BLaER1 treated with 17β-estradiol and CSF1 and Interleukin-3, amounts not matched to agents 10 nM and 100 nM (cell line): Measurements from ENCODE around the gene ALAS1.
A peak's percentile ranks its signal among the peaks of the same experiment; 100 is the strongest.

Source experiments
- H3K27ac ChIP-seq, 11 experiments: shearing (Covaris generic); formaldehyde crosslinking; 2 replicates each; pipeline ENCODE4 v1.8.1; 2022
- H3K27me3 ChIP-seq, 11 experiments: shearing (Covaris generic); formaldehyde crosslinking; 2 replicates each; pipeline ENCODE4 v1.8.1; 2022
- H3K36me3 ChIP-seq, 11 experiments: shearing (Covaris generic); formaldehyde crosslinking; 2 replicates each; pipeline ENCODE4 v1.8.1; 2022
- H3K4me1 ChIP-seq, 10 experiments: shearing (Covaris generic); formaldehyde crosslinking; 2 replicates each; pipeline ENCODE4 v1.8.1; 2022
- H3K4me2 ChIP-seq, 11 experiments: shearing (Covaris generic); formaldehyde crosslinking; 2 replicates each; pipeline ENCODE4 v1.8.1; 2022
- H3K4me3 ChIP-seq, 10 experiments: shearing (Covaris generic); formaldehyde crosslinking; 2 replicates each; pipeline ENCODE4 v1.8.1; 2022
- H3K9ac ChIP-seq, 11 experiments: shearing (Covaris generic); formaldehyde crosslinking; 2 replicates each; pipeline ENCODE4 v1.8.1; 2022
- H3K9me3 ChIP-seq, 11 experiments: shearing (Covaris generic); formaldehyde crosslinking; replicated peaks in 1 of 11; 2 replicates each; pipeline ENCODE4 v1.8.1; 2022
- H4K20me1 ChIP-seq, 11 experiments: shearing (Covaris generic); formaldehyde crosslinking; 2 replicates each; pipeline ENCODE4 v1.8.1; 2022
- Cebpa-rat ChIP-seq, 11 experiments: shearing (Covaris generic); IDR thresholded peaks; 2 replicates each; pipeline ENCODE4 v1.8.1; 2022

ALAS1 gene

DNA sequence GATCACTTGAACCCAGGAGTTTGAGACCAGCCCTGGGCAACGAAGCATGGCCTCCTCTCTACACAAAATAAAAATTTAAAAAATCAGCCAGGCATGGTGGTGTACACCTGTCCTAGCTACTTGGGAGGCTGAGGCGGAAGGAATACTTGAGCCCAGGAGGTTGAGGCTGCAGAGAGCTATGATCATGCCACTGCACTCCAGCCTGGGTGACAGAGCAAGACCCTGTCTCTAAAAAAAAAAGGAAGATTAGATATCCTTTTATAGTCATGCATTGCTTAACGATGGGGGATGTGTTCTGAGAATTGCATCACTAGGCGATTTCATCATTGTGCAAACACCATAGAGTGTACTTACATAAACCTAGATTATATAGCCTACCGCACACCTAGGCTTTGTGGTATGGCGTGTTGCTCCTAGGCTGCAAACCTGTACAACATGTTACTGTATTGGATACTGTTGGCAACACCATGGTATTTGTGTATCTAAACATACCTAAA lies 12.6 kb downstream of the ALAS1 start:
- peak overlapping the region in 4 of 11 experiments; percentile 12 to 49 (median 30); a peak in 6 of 22 replicates for H3K4me2 ChIP-seq
- no peaks in the 10 kb centered on the region for H3K9me3 ChIP-seq
- TF ChIP-seq Cebpa-rat (IDR thresholded peaks at IDR 0.05) = peak in 1 of 11 experiments; percentile 47; a peak in 1 of 22 replicates
- peak overlapping the region in 2 of 11 experiments; percentile 5 to 32; a peak in 4 of 22 replicates for H3K27ac ChIP-seq
- peaks cover 0 to 40% (median 13%) of the 10 kb centered on the region in 10 experiments; a peak in 14 of 20 replicates for H3K4me1 ChIP-seq
- H4K20me1 ChIP-seq = peaks cover 0 to 96% (median 29%) of the 10 kb centered on the region in 11 experiments; a peak in 13 of 22 replicates
- no peak overlapping the region for H3K9ac ChIP-seq
- H3K27me3 ChIP-seq = no peaks in the 10 kb centered on the region
- H3K4me3 ChIP-seq = no peak overlapping the region
- peaks cover 98 to 100% (median 100%) of the 10 kb centered on the region in 11 experiments for H3K36me3 ChIP-seq

DNA sequence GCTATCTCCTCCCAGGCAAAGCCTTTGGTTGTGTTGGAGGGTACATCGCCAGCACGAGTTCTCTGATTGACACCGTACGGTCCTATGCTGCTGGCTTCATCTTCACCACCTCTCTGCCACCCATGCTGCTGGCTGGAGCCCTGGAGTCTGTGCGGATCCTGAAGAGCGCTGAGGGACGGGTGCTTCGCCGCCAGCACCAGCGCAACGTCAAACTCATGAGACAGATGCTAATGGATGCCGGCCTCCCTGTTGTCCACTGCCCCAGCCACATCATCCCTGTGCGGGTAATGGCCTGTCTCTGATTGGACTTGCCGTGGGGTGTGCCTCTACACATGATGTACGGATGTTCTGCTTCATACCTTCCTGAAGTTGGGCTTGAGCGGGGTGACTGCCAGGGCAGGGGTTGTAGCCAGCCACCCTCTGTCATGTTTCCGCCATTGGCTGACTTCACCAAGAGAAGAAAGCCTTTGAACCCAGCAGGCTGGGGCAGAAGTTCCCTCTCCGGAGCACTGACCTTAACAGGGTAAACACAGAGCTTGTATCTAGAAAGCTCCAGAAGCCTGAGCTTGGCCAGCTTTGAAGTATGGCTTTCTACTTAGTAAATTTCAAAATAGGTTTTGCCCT lies 13.4 kb downstream of the ALAS1 start:
- no peak overlapping the region for H3K9ac ChIP-seq
- H4K20me1 ChIP-seq = peaks cover 0 to 97% (median 28%) of the 10 kb centered on the region in 11 experiments; a peak in 13 of 22 replicates
- no peaks in the 10 kb centered on the region for H3K27me3 ChIP-seq
- no peaks in the 10 kb centered on the region for H3K9me3 ChIP-seq
- H3K4me3 ChIP-seq = no peak overlapping the region
- peaks cover 96 to 100% (median 98%) of the 10 kb centered on the region in 11 experiments for H3K36me3 ChIP-seq
- peaks cover 3 to 48% (median 21%) of the 10 kb centered on the region in 10 experiments for H3K4me1 ChIP-seq
- H3K27ac ChIP-seq = peak overlapping the region in 3 of 11 experiments; percentile 3 to 43 (median 15); a peak in 4 of 22 replicates
- no peak overlapping the region for H3K4me2 ChIP-seq
- no peak for TF ChIP-seq Cebpa-rat (IDR thresholded peaks at IDR 0.05)

DNA sequence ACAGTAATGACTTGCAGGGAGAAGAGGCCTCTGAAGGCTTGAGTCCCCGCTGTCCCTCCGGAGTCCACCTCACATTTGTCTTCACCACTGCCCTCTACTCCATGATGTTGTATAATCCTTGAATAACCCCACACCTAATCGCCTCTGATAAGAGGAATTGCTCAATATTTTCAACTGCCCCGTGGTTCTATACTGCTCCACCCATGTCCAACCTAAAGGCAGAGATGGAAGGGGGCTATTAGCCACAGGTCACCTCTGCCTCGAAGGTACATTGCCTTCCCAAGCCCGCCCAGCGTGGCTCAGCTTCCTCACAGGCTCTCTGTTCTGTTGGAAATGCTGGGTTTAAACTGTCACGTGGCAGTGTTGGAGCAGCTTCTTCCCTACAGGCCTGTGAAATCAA lies 15.0 kb downstream of the ALAS1 start:
- Histone ChIP-seq H3K4me1 (peaks cover 19 to 64% (median 37%) of the 10 kb centered on the region in 10 experiments), H4K20me1 (peaks cover 0 to 94% (median 21%) of the 10 kb centered on the region in 11 experiments; a peak in 14 of 22 replicates), H3K36me3 (peaks cover 81 to 87% (median 82%) of the 10 kb centered on the region in 11 experiments), H3K9ac (peak overlapping the region in 1 of 11 experiments; percentile 39; a peak in 1 of 22 replicates), H3K27me3 (no peaks in the 10 kb centered on the region), H3K27ac (no peak overlapping the region), H3K4me3 (no peak overlapping the region), H3K9me3 (no peaks in the 10 kb centered on the region), H3K4me2 (no peak overlapping the region)
- TF ChIP-seq Cebpa-rat (IDR thresholded peaks at IDR 0.05) = no peak

DNA sequence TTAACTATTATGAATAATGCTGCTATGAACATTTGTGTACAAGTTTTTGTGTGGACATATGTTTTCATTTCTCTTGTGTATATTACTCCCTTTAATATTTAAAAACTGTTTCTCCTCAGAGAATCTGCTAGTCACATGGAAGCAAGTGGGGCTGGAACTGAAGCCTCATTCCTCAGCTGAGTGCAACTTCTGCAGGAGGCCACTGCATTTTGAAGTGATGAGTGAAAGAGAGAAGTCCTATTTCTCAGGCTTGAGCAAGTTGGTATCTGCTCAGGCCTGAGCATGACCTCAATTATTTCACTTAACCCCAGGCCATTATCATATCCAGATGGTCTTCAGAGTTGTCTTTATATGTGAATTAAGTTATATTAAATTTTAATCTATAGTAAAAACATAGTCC lies 15.9 kb downstream of the ALAS1 start:
- no peak overlapping the region for H3K27ac ChIP-seq
- H3K4me1 ChIP-seq = peaks cover 28 to 64% (median 46%) of the 10 kb centered on the region in 10 experiments
- H3K4me3 ChIP-seq = no peak overlapping the region
- H3K36me3 ChIP-seq = peaks cover 72 to 78% (median 73%) of the 10 kb centered on the region in 11 experiments
- no peak overlapping the region for H3K4me2 ChIP-seq
- TF ChIP-seq Cebpa-rat (IDR thresholded peaks at IDR 0.05) = no peak
- 0 out of 22 replicates have a peak overlapping the region, but pooled peaks of 1 of the 11 experiments have one; percentile 21 for H3K9ac ChIP-seq
- peaks cover 0 to 90% (median 19%) of the 10 kb centered on the region in 11 experiments; a peak in 13 of 22 replicates for H4K20me1 ChIP-seq
- H3K9me3 ChIP-seq = no peaks in the 10 kb centered on the region
- no peaks in the 10 kb centered on the region for H3K27me3 ChIP-seq

DNA sequence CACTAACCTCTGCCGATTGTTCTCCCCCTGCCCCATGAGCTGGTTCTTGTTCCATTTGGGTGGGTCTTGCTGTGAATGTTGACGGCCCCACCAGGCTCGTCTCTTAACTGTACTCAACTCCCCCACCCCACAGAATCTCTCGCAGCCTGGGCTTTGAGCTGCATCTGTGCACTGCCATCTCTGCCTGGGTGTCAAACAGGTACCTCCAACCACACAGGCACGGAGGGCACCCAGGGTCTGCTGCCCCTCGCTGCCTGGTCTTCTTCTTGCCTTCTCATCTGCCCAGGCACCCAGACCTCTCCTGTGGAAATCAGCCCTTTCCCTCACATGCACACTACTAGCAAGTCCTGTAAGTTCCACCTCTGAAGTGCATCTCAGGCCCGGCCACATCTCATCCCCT lies 17.4 kb downstream of the ALAS1 start:
- Histone ChIP-seq H4K20me1 (peaks cover 0 to 76% (median 13%) of the 10 kb centered on the region in 11 experiments; a peak in 13 of 22 replicates), H3K27ac (0 out of 22 replicates have a peak overlapping the region, but pooled peaks of 1 of the 11 experiments have one; percentile 9), H3K36me3 (peaks cover 58 to 63% (median 59%) of the 10 kb centered on the region in 11 experiments), H3K4me3 (no peak overlapping the region), H3K4me1 (peaks cover 40 to 61% (median 48%) of the 10 kb centered on the region in 10 experiments), H3K9ac (no peak overlapping the region), H3K4me2 (peak overlapping the region in 4 of 11 experiments; percentile 71 to 92 (median 82); a peak in 5 of 22 replicates), H3K27me3 (no peaks in the 10 kb centered on the region), H3K9me3 (no peaks in the 10 kb centered on the region)
- no peak for TF ChIP-seq Cebpa-rat (IDR thresholded peaks at IDR 0.05)

DNA sequence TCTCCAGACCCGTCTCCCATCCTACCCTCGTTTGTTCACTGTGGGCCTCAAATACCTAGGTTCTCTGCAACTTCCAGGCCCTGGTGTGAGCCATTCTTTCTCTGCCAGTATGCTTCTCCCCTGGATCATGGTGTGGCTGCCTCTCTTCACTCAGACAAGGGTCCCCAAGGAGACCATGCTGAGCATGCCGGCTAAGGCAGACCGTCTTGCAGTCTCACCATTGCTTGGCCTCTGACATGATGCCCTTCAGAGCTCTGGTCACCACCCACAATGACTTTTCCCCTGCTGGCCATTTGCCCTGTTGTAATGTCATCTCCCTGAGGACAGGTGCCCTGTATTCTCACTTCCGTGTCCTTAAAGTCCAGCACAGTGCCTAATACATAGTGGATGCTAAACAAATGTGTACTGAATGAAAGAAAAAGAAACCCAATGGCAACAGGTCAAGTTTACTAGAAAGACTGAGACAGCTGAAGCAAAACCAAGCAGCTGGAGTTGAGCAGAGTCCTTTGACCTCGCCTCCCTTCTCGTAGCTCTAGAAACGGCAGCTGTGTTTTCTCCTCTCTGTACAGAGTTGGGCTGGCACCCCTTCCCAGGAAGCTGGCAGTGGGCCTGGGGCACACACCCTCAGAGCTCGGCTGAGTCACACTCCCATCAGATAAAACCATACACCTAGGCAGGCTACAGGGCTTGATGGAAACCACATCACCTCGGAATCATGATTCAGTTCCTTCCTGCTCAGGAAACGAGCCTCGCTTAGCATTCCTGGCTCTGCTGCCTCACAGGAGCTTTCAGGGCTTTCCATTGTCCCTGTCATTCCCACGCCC lies 18.8 kb downstream of the ALAS1 start:
- Histone ChIP-seq H3K4me1 (peaks cover 49 to 70% (median 58%) of the 10 kb centered on the region in 10 experiments), H3K9me3 (no peaks in the 10 kb centered on the region), H3K27me3 (no peaks in the 10 kb centered on the region), H3K4me2 (peak overlapping the region; percentile 71 to 92 (median 77)), H3K36me3 (peaks cover 43 to 58% (median 46%) of the 10 kb centered on the region in 11 experiments), H3K4me3 (no peak overlapping the region; a peak in 1 of 20 replicates), H3K9ac (peak overlapping the region in 3 of 11 experiments; percentile 13 to 43 (median 28); a peak in 7 of 22 replicates), H3K27ac (peak overlapping the region in 6 of 11 experiments; percentile 6 to 56 (median 24); a peak in 9 of 22 replicates), H4K20me1 (peaks cover 0 to 72% (median 4%) of the 10 kb centered on the region in 11 experiments; a peak in 10 of 22 replicates)
- TF ChIP-seq Cebpa-rat (IDR thresholded peaks at IDR 0.05) = no peak

DNA sequence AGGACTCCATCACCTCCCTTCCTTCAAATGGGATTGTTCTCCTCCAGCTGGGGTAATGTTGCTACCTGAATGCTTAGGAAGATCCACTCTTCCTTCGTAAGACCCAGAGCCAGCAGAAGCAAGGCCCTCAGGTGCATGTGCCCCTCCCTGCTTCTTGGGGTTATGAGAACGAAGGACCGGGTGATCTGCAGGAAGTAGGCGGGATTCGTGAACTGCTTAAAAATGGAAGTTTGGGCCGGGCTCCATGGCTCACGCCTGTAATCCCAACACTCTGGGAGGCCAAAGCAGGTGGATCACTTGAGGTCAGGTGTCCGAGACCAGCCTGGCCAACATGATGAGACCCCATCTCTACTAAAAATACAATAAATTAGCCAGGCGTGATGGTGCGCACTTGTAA lies 19.4 kb downstream of the ALAS1 start:
- TF ChIP-seq Cebpa-rat (IDR thresholded peaks at IDR 0.05) = no peak
- H3K9ac ChIP-seq = peak overlapping the region in 3 of 11 experiments; percentile 13 to 43 (median 28); a peak in 3 of 22 replicates
- peak overlapping the region in 6 of 11 experiments; percentile 6 to 56 (median 24); a peak in 6 of 22 replicates for H3K27ac ChIP-seq
- H3K27me3 ChIP-seq = no peaks in the 10 kb centered on the region
- no peak overlapping the region; a peak in 1 of 20 replicates for H3K4me3 ChIP-seq
- H3K9me3 ChIP-seq = no peaks in the 10 kb centered on the region
- H3K36me3 ChIP-seq = peaks cover 37 to 58% (median 40%) of the 10 kb centered on the region in 11 experiments
- peaks cover 0 to 70% (median 4%) of the 10 kb centered on the region in 11 experiments; a peak in 9 of 22 replicates for H4K20me1 ChIP-seq
- peaks cover 49 to 76% (median 64%) of the 10 kb centered on the region in 10 experiments for H3K4me1 ChIP-seq
- H3K4me2 ChIP-seq = peak overlapping the region; percentile 71 to 92 (median 77)

DNA sequence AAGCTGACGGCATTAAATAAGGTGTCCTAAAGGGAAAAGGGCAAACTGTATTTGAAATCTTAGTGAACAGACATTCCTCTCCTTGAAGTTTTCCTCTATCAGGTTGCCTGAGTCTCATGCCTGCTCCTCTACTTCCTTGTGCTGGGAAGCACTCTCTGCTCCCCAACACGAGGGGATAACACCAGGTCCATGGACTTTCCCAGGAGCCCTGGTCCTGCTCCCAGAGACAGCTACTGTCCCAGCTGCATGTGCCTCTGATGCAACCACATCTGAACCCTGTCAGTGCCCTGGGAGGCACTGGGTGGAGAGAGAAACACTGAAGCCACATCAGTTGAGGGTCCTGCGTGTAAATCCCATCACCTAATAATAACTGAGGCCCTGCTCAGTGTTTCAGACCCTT lies 20.1 kb downstream of the ALAS1 start:
- H3K4me2 ChIP-seq = peak overlapping the region; percentile 71 to 92 (median 77)
- H3K36me3 ChIP-seq = peaks cover 31 to 55% (median 34%) of the 10 kb centered on the region in 11 experiments
- no peaks in the 10 kb centered on the region for H3K9me3 ChIP-seq
- H3K4me1 ChIP-seq = peaks cover 49 to 83% (median 70%) of the 10 kb centered on the region in 10 experiments
- TF ChIP-seq Cebpa-rat (IDR thresholded peaks at IDR 0.05) = no peak
- H4K20me1 ChIP-seq = peaks cover 0 to 65% (median 1%) of the 10 kb centered on the region in 11 experiments; a peak in 9 of 22 replicates
- H3K27me3 ChIP-seq = no peaks in the 10 kb centered on the region
- H3K4me3 ChIP-seq = no peak overlapping the region
- peak overlapping the region in 5 of 11 experiments; percentile 1 to 51 (median 13); a peak in 6 of 22 replicates for H3K27ac ChIP-seq
- H3K9ac ChIP-seq = peak overlapping the region in 3 of 11 experiments; percentile 12 to 44 (median 20); a peak in 4 of 22 replicates
